EH (cell line): ENCODE data around the gene MAD1L1.

ENCODE experiments used
- DNase-seq: peaks from one replicate; pipeline ENCODE4 v3.0.0-alpha.2; 2015; ENCODE audit warnings: low read depth

Gene MAD1L1

DNA sequence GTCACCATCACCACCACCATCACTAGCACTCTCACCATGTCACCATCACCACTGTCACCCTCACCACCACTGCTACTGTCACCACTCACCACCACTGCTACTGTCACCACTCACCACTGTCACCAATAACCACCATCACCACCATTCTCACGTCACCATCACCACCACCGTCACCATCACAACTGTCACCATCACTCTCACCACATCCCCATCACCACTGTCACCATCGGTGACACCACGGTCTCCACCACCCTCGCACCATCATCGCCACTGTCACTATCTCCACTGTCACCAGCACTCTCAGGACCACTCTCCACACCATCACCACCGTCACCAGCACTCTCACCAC lies 130.4 kb downstream of the MAD1L1 start:
- DNase-seq, result no peak

DNA sequence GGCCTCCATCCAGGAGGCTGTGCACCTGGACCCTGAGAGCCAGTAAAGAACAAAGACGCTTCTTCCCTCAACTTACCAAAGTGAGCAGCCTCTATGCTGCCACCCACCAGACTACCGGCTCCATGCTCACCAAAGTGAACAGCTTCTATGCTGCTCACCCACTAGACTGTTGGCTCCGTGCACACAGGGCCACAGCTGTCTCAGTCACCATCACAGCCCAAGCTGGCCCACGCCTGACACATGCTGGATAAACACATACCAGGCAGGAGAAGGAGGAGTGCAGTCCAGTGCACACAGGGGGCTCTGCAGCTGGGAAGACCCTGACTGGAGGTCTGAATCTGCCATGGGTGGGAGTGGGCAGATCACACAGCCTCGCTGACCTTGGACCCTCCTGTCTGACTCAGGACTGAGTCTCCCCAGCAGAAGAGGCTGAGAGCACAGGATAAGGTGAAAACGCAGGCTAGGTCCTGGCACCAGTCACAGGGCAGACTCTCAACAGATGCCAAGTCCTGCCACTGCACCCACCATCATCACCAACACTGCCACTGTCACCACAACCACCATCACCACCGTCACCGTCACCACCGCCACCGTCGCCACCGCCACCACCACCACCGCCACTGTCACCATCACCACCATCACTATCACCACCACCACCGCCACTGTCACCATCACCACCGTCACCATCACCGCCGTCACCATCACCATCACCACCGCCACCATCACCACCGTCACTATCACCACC lies 130.9 kb downstream of the MAD1L1 start:
- no peak for DNase-seq

DNA sequence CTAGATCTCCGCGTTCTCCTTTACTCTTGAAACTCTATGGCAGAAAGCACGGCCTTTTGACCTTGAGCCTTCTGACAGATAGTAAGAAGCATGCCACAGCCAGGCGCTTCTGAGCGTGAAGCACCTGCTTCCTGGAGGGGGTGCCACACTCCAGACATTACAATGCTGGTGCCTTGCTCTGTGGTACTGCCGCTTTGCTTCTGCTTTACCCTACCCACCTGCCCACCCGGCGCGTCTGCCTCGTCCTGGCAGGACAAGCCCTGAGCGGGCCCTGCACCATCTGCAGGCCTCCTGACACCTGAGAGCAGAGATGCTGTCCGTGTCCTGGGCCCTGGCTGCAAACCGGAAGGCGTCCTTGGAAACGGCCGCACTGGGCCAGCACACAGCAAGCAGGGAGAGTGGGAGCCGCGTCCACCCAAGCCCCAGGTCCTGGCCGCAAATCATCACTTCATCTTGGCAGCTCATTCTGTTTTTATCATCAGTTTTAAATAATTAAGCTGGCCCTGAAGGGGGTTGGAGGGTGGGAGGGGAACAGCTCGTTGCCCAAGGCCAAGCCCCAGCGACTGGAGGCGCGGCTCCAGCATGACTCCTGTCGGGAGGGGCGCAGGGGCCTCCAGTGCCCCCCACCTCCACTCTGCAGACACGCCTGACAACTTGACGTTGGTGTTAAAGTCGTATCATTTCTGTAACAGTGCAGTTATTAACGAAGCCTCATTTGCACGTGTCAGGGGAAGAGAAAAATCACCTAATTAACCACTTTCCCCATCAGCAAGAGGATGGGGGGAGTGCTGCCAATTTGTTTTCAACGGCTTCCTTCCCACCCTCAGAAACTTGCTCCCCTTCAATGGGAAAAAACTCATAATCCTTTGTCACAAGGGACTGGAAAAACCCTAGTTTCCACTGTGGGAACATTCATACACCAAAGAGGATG lies 132.2 kb downstream of the MAD1L1 start:
- no peak for DNase-seq

GRCh38 chr7:2099048-2099957 lies 133.4 kb downstream of the MAD1L1 start:
- DNase-seq, result peak; percentile 72

DNA sequence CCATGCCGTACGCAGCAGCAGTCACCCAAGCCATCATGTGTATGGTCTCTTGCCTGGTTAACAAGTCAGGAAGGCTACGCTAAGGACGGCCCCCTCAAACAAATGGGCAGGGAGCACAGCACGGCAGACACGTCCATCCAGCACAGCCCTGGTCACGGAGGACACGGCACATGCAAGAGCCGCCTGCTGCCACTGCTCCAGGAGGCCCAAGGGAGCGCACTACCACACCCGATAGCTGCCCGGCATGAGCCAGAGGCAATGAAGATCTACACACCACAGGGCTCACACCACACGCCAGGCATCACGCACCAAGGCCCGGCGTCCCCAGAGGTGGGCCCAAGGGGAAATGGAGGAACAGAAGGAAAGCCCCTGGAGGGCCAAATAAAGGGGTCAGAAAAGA lies 134.2 kb downstream of the MAD1L1 start:
- no peak for DNase-seq

GRCh38 chr7:2098056-2098455 lies 134.7 kb downstream of the MAD1L1 start:
- DNase-seq, result no peak

DNA sequence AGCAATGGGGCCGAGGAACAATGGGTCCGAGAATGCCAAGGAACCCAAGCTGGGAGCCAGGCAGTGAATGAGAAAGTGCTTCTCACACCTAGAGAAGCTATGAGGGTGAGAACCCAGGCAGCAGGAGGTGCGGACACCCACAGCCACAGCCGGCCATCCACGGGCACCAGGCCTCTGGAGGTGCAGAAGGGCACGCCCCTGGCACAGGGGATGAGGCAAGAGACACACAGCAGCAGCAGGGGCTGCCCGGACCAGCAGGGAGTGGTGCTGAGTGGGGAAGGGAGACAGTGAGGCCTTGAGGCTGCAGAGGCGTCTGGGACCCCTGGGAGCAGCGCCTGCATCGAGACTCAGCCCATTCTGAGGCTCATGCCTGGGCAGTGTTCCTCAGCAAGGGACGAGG lies 135.3 kb downstream of the MAD1L1 start:
- DNase-seq, result no peak

DNA sequence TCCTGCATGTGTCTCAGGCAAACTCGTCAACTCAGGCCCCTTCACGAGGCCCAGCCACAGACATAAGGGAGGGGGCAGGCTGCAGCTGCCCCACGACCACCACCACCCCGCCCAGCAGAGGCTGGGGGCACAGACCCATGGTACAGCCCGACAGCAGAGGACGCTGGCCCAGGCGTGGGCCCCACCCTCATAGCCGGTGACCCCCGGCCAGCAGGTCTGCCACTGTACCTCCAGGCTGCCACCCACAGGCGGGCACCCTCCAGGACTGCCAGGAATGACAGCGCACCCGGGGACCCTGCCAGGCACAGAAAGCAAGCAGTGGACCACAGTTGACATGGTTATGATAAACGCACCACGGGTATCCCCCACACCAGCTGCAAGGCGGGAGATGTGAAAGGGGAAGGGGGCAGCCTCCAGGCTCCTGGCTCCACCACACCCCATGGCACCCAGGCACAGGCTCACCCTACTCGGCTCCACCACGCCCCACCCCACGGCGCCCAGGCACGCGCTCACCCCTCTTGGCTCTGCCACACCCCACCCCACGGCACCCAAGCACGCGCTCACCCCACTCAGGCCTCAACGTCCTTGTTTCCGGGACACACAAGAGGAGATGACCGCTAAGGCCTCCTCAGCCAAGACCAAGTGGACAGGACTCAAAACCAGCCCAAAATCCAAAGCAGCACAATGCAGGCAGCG lies 135.9 kb downstream of the MAD1L1 start:
- DNase-seq, result no peak

- no peak for DNase-seq
Observed at GRCh38 chr7:2095436-2095835, 137.3 kb downstream of the MAD1L1 start.

- no peak for DNase-seq
Observed at GRCh38 chr7:2094454-2095045, 138.2 kb downstream of the MAD1L1 start.

DNA sequence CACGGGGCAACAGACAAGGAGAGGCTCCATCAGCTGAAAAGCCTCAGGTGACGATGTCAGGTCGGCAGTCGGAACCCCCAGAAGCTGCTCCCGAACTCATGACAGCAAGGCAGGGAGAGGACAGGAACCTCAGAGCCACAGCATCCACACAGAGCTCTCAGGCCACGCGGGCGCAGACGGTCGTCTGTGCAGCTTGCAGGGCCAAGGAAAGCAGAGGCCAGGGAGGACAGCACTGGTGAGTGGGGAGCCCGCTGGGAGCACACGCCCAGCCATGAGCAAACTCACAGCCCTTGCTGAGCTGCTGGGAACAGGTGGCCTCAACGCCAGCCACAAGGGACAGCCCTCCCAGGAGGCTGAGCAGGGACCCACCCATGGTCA lies 138.9 kb downstream of the MAD1L1 start:
- DNase-seq, result no peak

DNA sequence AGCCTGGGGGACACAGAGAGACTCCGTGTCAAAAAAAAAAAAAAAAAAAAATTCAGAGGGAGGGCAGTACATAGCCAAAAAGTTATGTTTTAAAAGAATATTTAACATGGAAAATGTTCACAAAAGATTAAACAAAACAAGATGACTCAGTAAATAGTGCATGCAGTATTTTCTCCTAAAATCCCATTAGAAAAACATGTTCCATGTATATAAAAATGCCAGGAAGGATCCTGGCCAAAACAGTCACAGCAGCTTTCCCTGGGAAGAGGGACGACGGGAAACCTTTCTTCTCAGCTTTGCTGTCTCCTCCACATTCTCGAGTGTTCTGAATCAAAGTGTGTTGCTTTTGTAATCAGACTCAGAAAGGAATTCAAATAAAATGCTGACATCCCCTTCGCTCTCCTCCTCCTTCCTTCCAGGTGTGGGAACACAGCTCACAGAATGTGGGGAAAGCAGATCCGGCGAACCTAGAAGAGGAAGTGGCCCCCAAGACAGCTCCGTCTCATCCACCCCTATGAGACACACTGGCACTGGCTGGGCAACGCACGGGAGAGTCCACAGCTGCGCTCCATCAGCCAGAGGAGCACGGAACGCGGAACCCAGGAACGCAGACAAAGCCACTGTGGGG lies 139.4 kb downstream of the MAD1L1 start:
- peak; percentile 67 for DNase-seq

- no peak for DNase-seq
Observed at GRCh38 chr7:2092279-2092678, 140.5 kb downstream of the MAD1L1 start.

DNA sequence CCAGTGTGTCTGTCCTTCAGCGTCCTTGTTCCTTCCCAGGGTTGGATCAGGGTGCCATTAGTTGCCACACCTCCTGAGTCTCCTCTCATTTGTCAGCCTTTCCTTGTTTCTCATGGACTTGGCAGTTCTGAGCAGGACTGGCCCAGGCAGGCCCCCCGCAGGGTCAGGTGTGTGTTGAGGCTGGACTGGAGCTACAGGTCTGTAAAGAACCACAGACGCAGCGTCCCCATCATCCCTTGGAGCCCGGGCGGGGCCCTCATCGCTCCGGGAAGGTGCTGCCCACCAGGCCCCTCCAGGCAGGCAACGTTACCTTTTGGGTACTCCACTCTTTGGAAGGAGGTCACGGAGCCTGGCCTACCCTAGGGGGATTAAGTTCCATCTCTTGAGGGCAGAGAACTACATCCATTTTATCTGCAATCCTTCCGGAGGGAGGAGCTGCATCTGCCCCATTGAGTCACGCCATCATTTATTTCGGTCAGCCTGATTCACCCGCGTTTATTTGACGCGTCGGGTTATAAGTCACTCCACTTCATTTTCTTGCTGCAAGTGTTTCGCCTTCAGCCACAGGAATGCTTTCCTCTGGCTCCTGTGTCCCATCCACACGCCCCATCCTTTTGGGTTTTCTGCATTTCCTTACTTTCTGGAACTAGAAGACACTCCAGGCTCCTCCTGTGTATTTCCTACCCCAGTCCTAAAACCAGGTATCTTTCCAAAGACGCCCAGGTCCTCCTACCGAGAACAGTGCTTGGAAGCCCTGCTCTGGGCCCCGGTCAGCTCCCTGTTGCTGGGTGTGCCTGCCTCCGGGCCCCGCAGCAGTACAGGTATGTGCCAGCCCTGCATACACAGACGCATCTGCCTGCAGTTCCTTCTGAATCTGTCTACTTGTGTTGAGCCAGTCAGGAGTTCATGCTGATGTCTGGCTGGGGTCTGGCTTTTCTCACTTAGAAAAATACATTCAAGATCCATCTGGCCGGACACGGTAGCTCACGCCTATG lies 141.9 kb downstream of the MAD1L1 start:
- DNase-seq, result no peak

DNA sequence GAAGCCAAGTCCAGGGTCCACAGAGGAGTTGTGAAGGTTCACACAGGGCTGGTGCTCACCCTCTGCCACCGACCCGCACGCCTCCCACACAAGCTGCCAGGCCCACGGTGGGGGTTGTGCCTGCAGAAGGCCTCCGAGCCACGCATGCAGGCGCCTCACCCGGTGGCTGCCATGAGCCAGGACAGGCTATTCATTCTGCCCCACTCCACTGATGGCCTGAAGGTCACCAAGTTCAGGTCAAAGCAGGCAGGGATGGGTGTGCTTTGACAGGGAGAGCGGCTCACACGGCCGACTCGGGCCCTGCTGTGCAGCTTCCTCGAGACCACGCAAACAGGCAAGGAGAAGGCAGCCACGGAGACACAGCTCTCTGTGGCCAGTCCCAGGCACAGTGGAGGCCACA lies 143.9 kb downstream of the MAD1L1 start:
- DNase-seq, result no peak

GRCh38 chr7:2087744-2088143 lies 145.0 kb downstream of the MAD1L1 start:
- DNase-seq, result no peak

- no peak for DNase-seq
Observed at GRCh38 chr7:2086229-2086628, 146.5 kb downstream of the MAD1L1 start.

DNA sequence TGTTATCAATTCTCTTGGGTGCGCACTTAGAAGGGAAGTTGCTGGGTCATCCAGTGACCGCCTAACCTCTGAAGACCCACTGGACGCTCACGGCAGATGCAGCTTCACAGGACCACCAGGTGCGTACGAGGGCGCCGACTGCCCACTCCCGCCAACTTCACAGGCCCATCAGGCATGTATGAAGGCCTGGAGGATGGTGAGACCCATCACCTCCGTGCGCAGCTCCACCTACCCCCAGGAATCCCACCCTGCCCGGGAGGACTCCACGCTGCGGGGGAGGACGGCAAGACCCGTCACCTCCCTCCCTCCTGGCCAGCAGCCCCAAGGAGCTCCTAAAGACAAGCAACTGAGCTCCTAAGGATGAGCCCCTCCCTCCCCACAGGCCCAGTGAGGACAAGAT lies 146.9 kb downstream of the MAD1L1 start:
- DNase-seq, result no peak

GRCh38 chr7:2084781-2085505 lies 147.8 kb downstream of the MAD1L1 start:
- DNase-seq, result no peak
